Heart right ventricle (tissue), 16 donors: ENCODE results near the gene SOCS3. TPM values are rescaled to one million over a fixed set of nuclear protein-coding genes. Genes with fewer than 3 reads are reported as not detected.
A peak's percentile ranks its signal among the peaks of the same experiment; 100 is the strongest.

Source experiments
- ATAC-seq, 8 donors: fragments of 200-7000 bp; cut with Tn5 transposase; one replicate each; pipeline ENCODE4 v1.9.1; 2020; ENCODE audit warnings: mild to moderate bottlenecking in 8 of 8, moderate library complexity in 8 of 8, moderate number of reproducible peaks in 1 of 8
- DNase-seq, 2 donors: peaks; one replicate each; pipeline ENCODE4 v3.0.0-alpha.2; 2020
- H3K27ac ChIP-seq, 10 donors: fragments of 200-600 bp; sonication (generic) in 2 of 10; one replicate each; pipeline versions ENCODE4 v1.5.0 to v1.8.0; 2020 to 2022; ENCODE audit warnings: mild to moderate bottlenecking in 3 of 10
- H3K27me3 ChIP-seq, 7 donors: fragments of 200-600 bp; one replicate each; pipeline ENCODE4 v1.8.0; 2021 to 2022; ENCODE audit warnings: mild to moderate bottlenecking in 2 of 7
- H3K36me3 ChIP-seq, 9 donors: fragments of 200-600 bp; sonication (generic) in 1 of 9; one replicate each; pipeline versions ENCODE4 v1.5.0 to v1.8.0; 2020 to 2022; ENCODE audit warnings: mild to moderate bottlenecking in 2 of 9
- H3K4me1 ChIP-seq, 9 donors: fragments of 200-600 bp; sonication (generic) in 1 of 9; one replicate each; pipeline versions ENCODE4 v1.5.0 to v1.8.0; 2020 to 2022; ENCODE audit warnings: mild to moderate bottlenecking in 4 of 9
- H3K4me3 ChIP-seq, 10 donors: fragments of 200-600 bp; sonication (generic) in 2 of 10; one replicate each; pipeline versions ENCODE4 v1.5.0 to v1.8.0; 2020 to 2022; ENCODE audit warnings: mild to moderate bottlenecking in 7 of 10, moderate library complexity in 2 of 10
- H3K9me3 ChIP-seq, 11 donors: fragments of 200-600 bp in 10 of 11; sonication (generic) in 2 of 11; one replicate each; pipeline versions ENCODE4 v1.5.0 to v1.8.0; 2013 to 2022; ENCODE audit warnings: mild to moderate bottlenecking in 2 of 11, control low read depth in 1 of 11, moderate library complexity in 1 of 11
- WGBS, 2 donors: extraction: QIAGEN DNeasy Blood & Tissue Kit; methylation state at CpG; one replicate each; pipeline ENCODE4 v1.1.7; 2013; ENCODE audit warnings: inconsistent platforms in 1 of 2; 5-methylcytosine and 5-hydroxymethylcytosine counted together
- intact Hi-C, 10 donors: fragments of 100-400 bp; cut with DNase I; formaldehyde crosslinking; loops; one replicate each; pipeline versions ENCODE4 v1.11.1 to v1.14.2; 2022
- polyA plus RNA-seq, 2 donors: library from polyadenylated mRNA; stranded (reverse); fragments of 200-250 nt; gene quantifications; one replicate each; pipeline ENCODE4 v1.2.3, GENCODE V29; 2013
- total RNA-seq, 10 donors: library from RNA; stranded (reverse); fragmentation: NEBNext Ultra II Directional in 3 of 10; extraction: Animal tissue kit (Norgen Biotek cat#: 25700) in 3 of 10; gene quantifications; one replicate each; pipeline versions ENCODE4 v1.2.1 to v1.2.4, GENCODE V29; 2021 to 2023
- TF ChIP-seq, protein P1 (sequence below), 9 donors: fragments of 200-600 bp; sonication (generic) in 2 of 9; IDR thresholded peaks; one replicate each; pipeline versions ENCODE4 v1.5.0 to v1.8.0; 2021 to 2022; ENCODE audit warnings: antibody characterized with exemption in 9 of 9, mild to moderate bottlenecking in 5 of 9, moderate library complexity in 1 of 9
- donor health status: Arrhythmogenic right ventricular cardiomyopathy.
- donor health status: ischemic (EF 13 %, LVEDD 7.1; RV severe dilation, severe dysfunction).
- donor health status: healthy with polysubstance abuse.
- donor health status: DM: no; HTN: yes; CAD: no.
- donor health status: DM: no; HTN: no; CAD: no.
- donor health status: ischemic (EF 25% LVEDD 6.9; RV normal size, moderate dysfunction).
- donor health status: ischemic (EF 25% LVEDD 5.7; RV mildly dilated, moderate dysfunction).
- donor health status: healthy.
- donor health status: DM: yes; HTN: yes; CAD: no.
- donor health status: Ischemic cardiomyopathy.
- donor health status: ischemic (EF 35%, LVEDD 5.7; RV mildly dilated, moderate dysfunction).
- donor health status: nonischemic (EF 11% LVEDD 7.7; RV severe dilation, severe dysfunction).
- donor health status: DM: yes; HTN: yes; CAD: no.
- donor health status: PGD.
- donor health status: ischemic (EF 29% LVEDD 5.4; RV normal size, mild dysfunction).
- donor health status: nonischemic (EF 23%, LVEDD 6.1; RV moderate dilation, normal function).

The SOCS3 gene
- total and polyA plus RNA-seq, 12 donors, result 7.7 to 189 (median 17.0) TPM

DNA sequence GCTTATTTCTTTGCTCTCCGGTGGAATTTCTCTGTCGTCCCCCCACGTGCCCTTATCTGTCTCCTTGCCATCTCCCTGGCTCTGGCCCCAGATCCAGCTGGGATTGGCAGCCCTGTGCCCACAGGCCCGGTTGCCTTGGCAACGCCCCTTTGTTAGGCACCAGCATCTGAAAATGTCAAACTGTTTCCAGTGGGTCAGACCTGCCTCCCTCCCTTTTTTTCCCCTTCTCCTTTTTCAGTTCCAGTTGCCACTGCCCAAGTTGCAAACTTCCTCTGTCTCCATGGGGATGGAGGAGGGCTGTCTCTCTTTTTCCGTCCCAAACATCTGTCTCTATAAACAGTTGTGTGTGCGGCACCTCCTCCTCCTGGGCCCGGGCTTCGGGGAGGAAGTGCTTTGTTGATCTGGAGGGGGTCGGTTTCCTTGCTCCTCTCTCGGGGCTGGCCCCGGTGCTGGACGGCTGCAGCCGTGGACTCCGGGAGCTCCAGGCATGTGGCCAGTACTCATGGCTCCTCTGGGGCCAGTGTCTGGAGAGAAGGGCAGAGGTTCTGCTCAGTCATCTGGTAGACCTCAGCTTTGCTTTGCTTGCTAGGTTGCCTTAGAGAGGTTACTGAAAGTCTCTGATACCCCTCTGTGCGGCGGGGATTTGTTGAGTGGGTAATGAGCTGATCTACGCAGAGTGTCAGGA is 35.3 kb downstream of the SOCS3 start:
- intact Hi-C loops, result loop anchor here in 2 of 10 donors (2.0 to 5.0 kb wide), 3 partner anchors 18 to 38 kb away; partner anchors contain the start of gene SOCS3 (in 1 of the 2)
- peak; percentile 89 to 96 for DNase-seq
- Histone ChIP-seq H3K27ac (peak overlapping the region; percentile 49 to 96 (median 90)), H3K9me3 (no peaks in the 10 kb centered on the region), H3K4me1 (peaks cover 23 to 58% (median 41%) of the 10 kb centered on the region in 9 donors), H3K4me3 (peak overlapping the region in 4 of 10 donors; percentile 10 to 30 (median 20)), H3K36me3 (no peaks in the 10 kb centered on the region), H3K27me3 (no peaks in the 10 kb centered on the region)
- WGBS, 2 donors, result 13 to 22% methylated on average over 18 of the region's 18 CpGs
- peak; percentile 73 to 92 (median 90) for ATAC-seq
- TF ChIP-seq, protein P1, sequence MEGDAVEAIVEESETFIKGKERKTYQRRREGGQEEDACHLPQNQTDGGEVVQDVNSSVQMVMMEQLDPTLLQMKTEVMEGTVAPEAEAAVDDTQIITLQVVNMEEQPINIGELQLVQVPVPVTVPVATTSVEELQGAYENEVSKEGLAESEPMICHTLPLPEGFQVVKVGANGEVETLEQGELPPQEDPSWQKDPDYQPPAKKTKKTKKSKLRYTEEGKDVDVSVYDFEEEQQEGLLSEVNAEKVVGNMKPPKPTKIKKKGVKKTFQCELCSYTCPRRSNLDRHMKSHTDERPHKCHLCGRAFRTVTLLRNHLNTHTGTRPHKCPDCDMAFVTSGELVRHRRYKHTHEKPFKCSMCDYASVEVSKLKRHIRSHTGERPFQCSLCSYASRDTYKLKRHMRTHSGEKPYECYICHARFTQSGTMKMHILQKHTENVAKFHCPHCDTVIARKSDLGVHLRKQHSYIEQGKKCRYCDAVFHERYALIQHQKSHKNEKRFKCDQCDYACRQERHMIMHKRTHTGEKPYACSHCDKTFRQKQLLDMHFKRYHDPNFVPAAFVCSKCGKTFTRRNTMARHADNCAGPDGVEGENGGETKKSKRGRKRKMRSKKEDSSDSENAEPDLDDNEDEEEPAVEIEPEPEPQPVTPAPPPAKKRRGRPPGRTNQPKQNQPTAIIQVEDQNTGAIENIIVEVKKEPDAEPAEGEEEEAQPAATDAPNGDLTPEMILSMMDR (IDR thresholded peaks at IDR 0.05), result no peak

DNA sequence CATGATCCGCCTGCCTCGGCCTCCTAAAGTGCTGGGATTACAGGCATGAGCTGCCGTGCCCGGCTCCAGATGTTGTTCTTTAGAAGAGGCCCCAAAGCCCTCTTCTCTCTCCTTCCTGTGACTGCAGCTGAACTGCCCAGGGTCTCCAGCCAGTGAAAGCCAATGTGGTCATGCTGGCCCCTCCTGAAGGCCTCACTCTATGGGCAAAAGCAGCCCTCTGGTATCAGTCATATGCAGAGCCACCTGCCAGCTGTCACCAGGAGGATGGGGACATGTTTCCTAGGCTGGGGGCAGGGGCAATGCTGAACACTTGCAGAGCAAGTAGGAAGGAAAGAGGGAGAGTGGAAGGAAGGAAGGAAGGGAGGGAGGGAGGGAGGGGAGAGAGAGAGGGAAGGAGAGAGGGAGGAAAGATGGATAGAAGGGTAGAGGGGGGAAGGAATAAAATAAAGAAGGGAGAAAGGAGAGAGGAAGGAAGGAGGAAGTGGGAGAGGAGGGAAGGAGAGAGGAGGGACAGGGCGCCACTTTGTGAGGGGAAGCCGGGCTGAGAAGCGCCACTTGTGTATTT is 36.0 kb downstream of the SOCS3 start:
- no peaks in the 10 kb centered on the region for H3K27me3 ChIP-seq
- TF ChIP-seq, protein P1 (IDR thresholded peaks at IDR 0.05), result no peak
- peak overlapping the region; percentile 49 to 96 (median 90) for H3K27ac ChIP-seq
- H3K9me3 ChIP-seq, result no peaks in the 10 kb centered on the region
- H3K4me3 ChIP-seq, result peak overlapping the region in 4 of 10 donors; percentile 10 to 30 (median 20)
- DNase-seq (no peak), ATAC-seq (peak in 3 of 8 donors; percentile 0 to 6 (median 1))
- intact Hi-C loops, result loop anchor here in 2 of 10 donors (2.0 to 5.0 kb wide), 3 partner anchors 19 to 38 kb away; partner anchors contain the start of gene SOCS3 (in 1 of the 2)
- H3K4me1 ChIP-seq, result peaks cover 23 to 52% (median 41%) of the 10 kb centered on the region in 9 donors
- H3K36me3 ChIP-seq, result no peaks in the 10 kb centered on the region
- WGBS, 2 donors, result 54 to 63% methylated on average over 7 of the region's 7 CpGs

DNA sequence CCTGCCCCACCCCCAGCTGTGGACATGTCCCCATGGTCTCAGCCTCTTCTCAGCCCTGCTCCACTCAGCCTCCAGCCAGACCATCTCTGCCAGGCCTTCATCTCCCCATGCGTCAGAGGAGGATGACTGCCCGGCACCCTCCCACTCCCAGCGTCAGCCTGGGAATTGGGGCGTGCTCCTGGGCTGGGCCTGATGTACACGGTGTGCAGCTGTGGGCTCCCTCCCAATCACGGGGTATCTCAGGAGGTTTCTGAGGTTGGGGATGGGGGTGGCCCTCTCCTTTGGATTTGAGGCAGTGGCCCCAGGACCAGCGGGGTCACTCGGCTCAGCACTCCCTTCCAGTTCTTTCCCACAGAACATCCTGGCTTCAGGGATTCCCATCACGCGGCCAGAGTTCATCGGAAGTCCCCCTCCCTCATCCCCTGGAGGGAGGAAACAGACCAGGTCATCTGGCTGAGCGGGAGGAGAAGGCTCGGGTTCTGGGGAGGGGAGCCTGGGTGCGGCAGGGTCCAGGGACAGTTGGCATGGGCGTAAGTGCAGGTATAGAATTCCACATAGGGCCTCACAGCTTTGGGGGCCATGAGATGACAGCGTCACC is 36.9 kb downstream of the SOCS3 start:
- peak overlapping the region; percentile 50 to 96 (median 90) for H3K27ac ChIP-seq
- TF ChIP-seq, protein P1 (IDR thresholded peaks at IDR 0.05), result no peak
- DNase-seq, result peak; percentile 80 to 86
- no peaks in the 10 kb centered on the region for H3K27me3 ChIP-seq
- ATAC-seq, result peak; percentile 48 to 78 (median 64)
- H3K9me3 ChIP-seq, result no peaks in the 10 kb centered on the region
- H3K36me3 ChIP-seq, result no peaks in the 10 kb centered on the region
- peaks cover 23 to 47% (median 41%) of the 10 kb centered on the region in 9 donors for H3K4me1 ChIP-seq
- no peak overlapping the region for H3K4me3 ChIP-seq
- intact Hi-C loops, result loop anchor here in 1 of 10 donors (5.0 kb wide), 1 partner anchor 39 kb away; the partner anchor contains the start of gene SOCS3
- WGBS, 2 donors, result 47 to 61% methylated on average over 16 of the region's 16 CpGs

DNA sequence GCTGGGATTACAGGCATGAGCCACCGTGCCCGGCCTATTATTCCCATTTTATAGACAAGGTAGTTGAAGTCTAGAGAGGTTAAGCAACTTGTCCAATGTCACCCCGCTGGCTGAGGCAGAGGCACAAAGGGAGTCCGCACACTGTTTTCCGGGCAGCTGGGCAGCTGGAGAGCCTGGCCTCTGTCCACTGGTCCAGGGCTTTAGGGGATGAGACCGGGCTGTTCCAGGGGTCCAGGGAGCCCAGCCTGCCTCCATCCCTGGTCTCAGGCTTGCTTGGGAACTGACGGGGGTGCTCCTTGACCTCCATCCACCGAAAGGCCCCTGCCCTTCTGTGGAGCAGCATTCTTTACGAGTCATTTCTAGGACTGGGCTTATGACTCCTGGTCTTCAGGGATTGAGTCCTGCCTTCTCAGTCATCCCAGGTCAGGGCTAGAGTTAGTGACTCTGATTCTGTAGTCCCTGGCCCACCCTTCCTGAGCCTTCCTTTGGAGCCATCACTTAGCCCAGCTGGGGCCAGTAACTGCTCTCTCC is 37.5 kb downstream of the SOCS3 start:
- Histone ChIP-seq H3K36me3 (no peaks in the 10 kb centered on the region), H3K4me1 (peaks cover 26 to 52% (median 44%) of the 10 kb centered on the region in 9 donors), H3K9me3 (no peaks in the 10 kb centered on the region), H3K27ac (peak overlapping the region; percentile 50 to 96 (median 90)), H3K4me3 (no peak overlapping the region), H3K27me3 (no peaks in the 10 kb centered on the region)
- WGBS, 2 donors, result 84 to 85% methylated on average over 9 of the region's 9 CpGs
- no peak for ATAC-seq
- TF ChIP-seq, protein P1 (IDR thresholded peaks at IDR 0.05), result no peak
- no peak for DNase-seq
- intact Hi-C loops, result loop anchor here in 1 of 10 donors (5.0 kb wide), 1 partner anchor 40 kb away; the partner anchor contains the start of gene SOCS3
